VCaP (cell line): ENCODE measurements around the gene C8A.

Experiments
- H3K27ac ChIP-seq: fragments of 450-650 bp; 2 replicates; pipeline ENCODE4 v1.5.1; 2017
- TF ChIP-seq, protein P1 (sequence below): fragments of 450-650 bp; conservative IDR thresholded peaks from 2 replicates; pipeline ENCODE4 v1.5.1; 2017; ENCODE audit warnings: mild to moderate bottlenecking, moderate library complexity

The C8A gene

DNA sequence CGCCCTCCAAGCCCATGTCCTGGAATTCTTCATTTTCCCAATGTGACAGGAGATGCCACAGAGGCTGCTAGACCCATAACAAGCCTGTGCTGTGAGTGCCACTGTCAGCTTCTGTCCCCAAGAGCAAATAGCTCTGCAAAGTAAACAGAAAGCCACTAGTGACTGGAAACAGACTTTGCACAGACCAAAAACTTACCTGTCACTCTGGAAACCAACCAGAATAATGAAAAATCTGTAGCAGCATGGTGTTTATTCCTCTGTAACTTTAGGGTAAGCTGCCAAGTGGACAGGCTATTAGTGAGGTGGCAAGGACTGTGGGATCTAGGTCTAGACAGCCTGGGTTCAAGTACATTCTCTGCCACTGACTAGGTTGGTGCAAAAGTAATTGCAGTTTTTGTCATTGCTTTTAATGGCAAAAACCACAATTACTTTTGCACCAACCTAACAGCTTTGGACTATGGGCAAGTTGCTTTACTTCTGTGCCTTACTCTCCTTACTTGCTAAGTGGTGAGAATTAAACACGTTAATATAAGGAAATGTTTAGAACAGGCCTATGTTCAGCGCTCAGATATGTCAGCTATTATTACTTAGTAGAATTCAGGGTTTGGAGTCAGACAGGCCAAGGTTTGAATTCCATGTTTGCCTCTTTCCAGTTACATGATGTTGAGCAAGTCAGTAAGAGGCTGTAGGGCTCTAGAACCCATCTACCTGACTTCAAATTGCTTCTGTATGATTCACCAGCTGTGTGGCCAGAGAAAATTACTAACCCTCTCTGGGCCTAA is 111.5 kb downstream of the C8A start, which contains the start of gene C8B:
Gene C8B (minus strand): TSS at position 100 of the 782 bp plus-strand sequence. CDS start 67 bp downstream, at position 33.
- H3K27ac ChIP-seq: no peak within 1 kb of the TSS
- TF ChIP-seq, protein P1, sequence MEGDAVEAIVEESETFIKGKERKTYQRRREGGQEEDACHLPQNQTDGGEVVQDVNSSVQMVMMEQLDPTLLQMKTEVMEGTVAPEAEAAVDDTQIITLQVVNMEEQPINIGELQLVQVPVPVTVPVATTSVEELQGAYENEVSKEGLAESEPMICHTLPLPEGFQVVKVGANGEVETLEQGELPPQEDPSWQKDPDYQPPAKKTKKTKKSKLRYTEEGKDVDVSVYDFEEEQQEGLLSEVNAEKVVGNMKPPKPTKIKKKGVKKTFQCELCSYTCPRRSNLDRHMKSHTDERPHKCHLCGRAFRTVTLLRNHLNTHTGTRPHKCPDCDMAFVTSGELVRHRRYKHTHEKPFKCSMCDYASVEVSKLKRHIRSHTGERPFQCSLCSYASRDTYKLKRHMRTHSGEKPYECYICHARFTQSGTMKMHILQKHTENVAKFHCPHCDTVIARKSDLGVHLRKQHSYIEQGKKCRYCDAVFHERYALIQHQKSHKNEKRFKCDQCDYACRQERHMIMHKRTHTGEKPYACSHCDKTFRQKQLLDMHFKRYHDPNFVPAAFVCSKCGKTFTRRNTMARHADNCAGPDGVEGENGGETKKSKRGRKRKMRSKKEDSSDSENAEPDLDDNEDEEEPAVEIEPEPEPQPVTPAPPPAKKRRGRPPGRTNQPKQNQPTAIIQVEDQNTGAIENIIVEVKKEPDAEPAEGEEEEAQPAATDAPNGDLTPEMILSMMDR: no peak

DNA sequence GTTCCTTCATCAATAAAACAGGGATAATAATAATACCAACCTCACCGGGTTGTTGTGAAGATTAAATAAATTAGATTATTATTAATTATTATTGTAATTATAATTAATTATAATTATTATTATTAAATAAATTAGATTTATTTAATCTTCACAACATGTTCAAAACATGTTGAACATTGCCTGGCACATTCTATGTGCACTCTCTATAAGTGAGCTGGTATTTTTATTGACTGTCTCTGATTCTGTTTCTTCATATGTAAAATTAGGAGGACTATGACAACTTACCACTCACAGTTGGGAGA is 112.1 kb downstream of the C8A start:
- TF ChIP-seq, protein P1: no peak
- H3K27ac ChIP-seq: no peak overlapping the region

DNA sequence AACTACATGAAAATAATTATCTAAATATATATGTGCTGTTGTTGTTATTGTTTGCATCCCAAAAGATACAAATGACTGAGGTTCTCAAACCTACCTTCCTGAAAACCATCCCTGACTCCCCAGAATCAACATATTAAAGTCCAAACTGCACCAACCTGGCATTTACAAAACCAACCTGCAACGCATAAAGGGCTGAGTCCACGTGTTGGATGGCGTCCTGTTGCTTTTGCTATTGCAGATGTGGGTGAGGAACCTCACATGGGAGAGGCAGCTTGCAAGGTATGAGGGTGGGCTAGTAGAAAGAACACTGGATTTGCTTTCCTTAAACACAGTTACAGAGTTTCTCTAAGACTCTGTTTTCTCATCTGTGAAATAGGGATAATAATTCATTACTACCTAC is 112.8 kb downstream of the C8A start:
- TF ChIP-seq, protein P1: no peak
- no peak overlapping the region for H3K27ac ChIP-seq
